DND-41 (cell line): ENCODE data around the gene WDR53.

Experiments
- ATAC-seq: fragments of 200-7000 bp; cut with Tn5 transposase; 3 replicates; pipeline ENCODE4 v1.9.1; 2021; ENCODE audit warnings: low read depth; ENCODE audit not compliant: insufficient read depth
- DNase-seq: peaks from one replicate; pipeline ENCODE4 v3.0.0-alpha.2; 2020
- H2AFZ ChIP-seq: 2 replicates; pipeline ENCODE4 v1.6.0; 2012; ENCODE audit warnings: low read depth, low read length
- H3K27ac ChIP-seq: 2 replicates; pipeline ENCODE4 v1.5.1; 2012; ENCODE audit warnings: low read length, inconsistent platforms
- H3K27me3 ChIP-seq: fragments of 200-600 bp; sonication (generic); 2 replicates; pipeline ENCODE4 v1.6.0; 2012; ENCODE audit warnings: low read length, mild to moderate bottlenecking, inconsistent platforms; ENCODE audit not compliant: insufficient read depth, poor library complexity
- H3K36me3 ChIP-seq: 2 replicates; pipeline ENCODE4 v1.5.1; 2012; ENCODE audit warnings: low read length, inconsistent platforms; ENCODE audit not compliant: insufficient read depth
- H3K4me1 ChIP-seq: 2 replicates; pipeline ENCODE4 v1.5.1; 2012; ENCODE audit warnings: mild to moderate bottlenecking, low read length; ENCODE audit not compliant: insufficient read depth
- H3K4me2 ChIP-seq: 2 replicates; pipeline ENCODE4 v1.6.0; 2012; ENCODE audit warnings: mild to moderate bottlenecking, moderate library complexity, low read length, inconsistent platforms; ENCODE audit not compliant: insufficient read depth
- H3K4me3 ChIP-seq, 2 experiments: fragments of 200-600 bp in 1 of 2; shearing (Covaris generic) in 1 of 2; 2 replicates each; pipeline ENCODE4 v1.5.1; 2012 to 2016; ENCODE audit warnings: inconsistent platforms in 2 of 2, low read length in 2 of 2, mild to moderate bottlenecking in 2 of 2, low read depth in 1 of 2, moderate library complexity in 1 of 2
- H3K79me2 ChIP-seq: 2 replicates; pipeline ENCODE4 v1.6.0; 2012; ENCODE audit warnings: low read length, inconsistent platforms; ENCODE audit not compliant: insufficient read depth
- H3K9ac ChIP-seq: 2 replicates; pipeline ENCODE4 v1.6.0; 2012; ENCODE audit warnings: low read depth, mild to moderate bottlenecking, inconsistent platforms, low read length, moderate library complexity
- H3K9me3 ChIP-seq: 2 replicates; pipeline ENCODE4 v1.5.1; 2012; ENCODE audit warnings: low read length, moderate library complexity, mild to moderate bottlenecking, inconsistent platforms; ENCODE audit not compliant: insufficient read depth, severe bottlenecking
- H4K20me1 ChIP-seq: 2 replicates; pipeline ENCODE4 v1.6.0; 2012; ENCODE audit warnings: low read length; ENCODE audit not compliant: insufficient read depth
- EZH2 ChIP-seq: IDR thresholded peaks from 3 replicates; pipeline ENCODE4 v1.6.1; 2012; ENCODE audit warnings: borderline replicate concordance, low read depth, mild to moderate bottlenecking, moderate library complexity, low read length, inconsistent platforms; ENCODE audit not compliant: severe bottlenecking
- TF ChIP-seq, protein P1 (sequence below): IDR thresholded peaks from 2 replicates; pipeline ENCODE4 v1.5.1; 2012; ENCODE audit warnings: borderline replicate concordance, low read length, moderate library complexity, mild to moderate bottlenecking; ENCODE audit not compliant: poor library complexity, severe bottlenecking; ENCODE audit errors: extremely low read depth

The WDR53 gene

DNA sequence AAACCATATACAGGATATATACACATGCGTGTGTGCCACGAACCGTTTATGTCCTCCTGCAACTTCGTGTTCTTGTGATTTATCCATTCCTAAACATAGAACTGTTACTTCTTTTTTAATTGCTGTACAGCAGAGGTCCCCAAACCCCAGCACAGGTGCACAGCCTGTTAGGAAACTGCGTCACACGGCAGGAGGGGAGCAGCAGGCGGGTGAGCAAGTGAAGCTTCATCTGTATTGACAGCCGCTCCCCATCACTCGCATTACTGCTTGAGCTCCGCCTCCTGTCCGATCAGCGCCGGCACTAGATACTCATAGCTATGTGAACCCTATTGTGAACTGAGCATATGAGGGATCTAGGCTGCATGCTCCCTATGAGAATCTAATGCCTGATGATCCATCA, 36.2 kb upstream of the WDR53 start:
- H3K9ac ChIP-seq: no peak overlapping the region
- H3K4me3 ChIP-seq: no peak overlapping the region
- no peaks in the 10 kb centered on the region for H3K9me3 ChIP-seq
- no peaks in the 10 kb centered on the region for H3K27me3 ChIP-seq
- H4K20me1 ChIP-seq: no peaks in the 10 kb centered on the region
- no peak for TF ChIP-seq EZH2
- TF ChIP-seq, protein P1, sequence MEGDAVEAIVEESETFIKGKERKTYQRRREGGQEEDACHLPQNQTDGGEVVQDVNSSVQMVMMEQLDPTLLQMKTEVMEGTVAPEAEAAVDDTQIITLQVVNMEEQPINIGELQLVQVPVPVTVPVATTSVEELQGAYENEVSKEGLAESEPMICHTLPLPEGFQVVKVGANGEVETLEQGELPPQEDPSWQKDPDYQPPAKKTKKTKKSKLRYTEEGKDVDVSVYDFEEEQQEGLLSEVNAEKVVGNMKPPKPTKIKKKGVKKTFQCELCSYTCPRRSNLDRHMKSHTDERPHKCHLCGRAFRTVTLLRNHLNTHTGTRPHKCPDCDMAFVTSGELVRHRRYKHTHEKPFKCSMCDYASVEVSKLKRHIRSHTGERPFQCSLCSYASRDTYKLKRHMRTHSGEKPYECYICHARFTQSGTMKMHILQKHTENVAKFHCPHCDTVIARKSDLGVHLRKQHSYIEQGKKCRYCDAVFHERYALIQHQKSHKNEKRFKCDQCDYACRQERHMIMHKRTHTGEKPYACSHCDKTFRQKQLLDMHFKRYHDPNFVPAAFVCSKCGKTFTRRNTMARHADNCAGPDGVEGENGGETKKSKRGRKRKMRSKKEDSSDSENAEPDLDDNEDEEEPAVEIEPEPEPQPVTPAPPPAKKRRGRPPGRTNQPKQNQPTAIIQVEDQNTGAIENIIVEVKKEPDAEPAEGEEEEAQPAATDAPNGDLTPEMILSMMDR: no peak
- no peak overlapping the region for H2AFZ ChIP-seq
- ATAC-seq (no peak), DNase-seq (no peak)
- no peaks in the 10 kb centered on the region for H3K79me2 ChIP-seq
- H3K4me2 ChIP-seq: no peak overlapping the region
- H3K27ac ChIP-seq: no peak overlapping the region
- peaks cover 9% of the 10 kb centered on the region for H3K4me1 ChIP-seq
- no peaks in the 10 kb centered on the region for H3K36me3 ChIP-seq

DNA sequence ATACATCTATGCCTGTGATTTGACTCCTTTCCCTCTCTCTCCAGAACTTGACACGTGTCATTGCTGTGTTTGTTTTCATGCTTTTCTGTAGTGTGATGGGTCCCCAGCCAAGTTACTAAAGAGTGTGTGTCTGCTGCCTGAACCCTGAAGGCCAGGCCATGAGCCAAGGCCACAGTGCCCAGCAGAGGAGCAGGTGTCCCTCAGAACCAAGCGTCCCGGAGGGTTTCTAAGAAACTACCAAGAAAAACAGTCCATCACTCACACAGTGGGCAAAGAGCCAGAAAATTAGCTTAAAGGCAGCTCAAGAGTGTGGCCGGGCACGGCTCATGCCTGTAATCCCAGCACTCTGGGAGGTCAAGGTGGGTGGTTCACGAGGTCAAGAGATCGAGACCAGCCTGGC, 35.3 kb upstream of the WDR53 start:
- no peak overlapping the region for H3K9ac ChIP-seq
- H3K27ac ChIP-seq: no peak overlapping the region
- TF ChIP-seq, protein P1: no peak
- TF ChIP-seq EZH2: no peak
- H2AFZ ChIP-seq: no peak overlapping the region
- DNase-seq (no peak), ATAC-seq (no peak)
- no peaks in the 10 kb centered on the region for H3K36me3 ChIP-seq
- no peaks in the 10 kb centered on the region for H3K9me3 ChIP-seq
- H3K4me3 ChIP-seq: no peak overlapping the region
- H3K4me2 ChIP-seq: no peak overlapping the region
- no peaks in the 10 kb centered on the region for H4K20me1 ChIP-seq
- H3K27me3 ChIP-seq: no peaks in the 10 kb centered on the region
- H3K4me1 ChIP-seq: peaks cover under 1% of the 10 kb centered on the region; the same call in 1 of the 2 replicates
- H3K79me2 ChIP-seq: no peaks in the 10 kb centered on the region

DNA sequence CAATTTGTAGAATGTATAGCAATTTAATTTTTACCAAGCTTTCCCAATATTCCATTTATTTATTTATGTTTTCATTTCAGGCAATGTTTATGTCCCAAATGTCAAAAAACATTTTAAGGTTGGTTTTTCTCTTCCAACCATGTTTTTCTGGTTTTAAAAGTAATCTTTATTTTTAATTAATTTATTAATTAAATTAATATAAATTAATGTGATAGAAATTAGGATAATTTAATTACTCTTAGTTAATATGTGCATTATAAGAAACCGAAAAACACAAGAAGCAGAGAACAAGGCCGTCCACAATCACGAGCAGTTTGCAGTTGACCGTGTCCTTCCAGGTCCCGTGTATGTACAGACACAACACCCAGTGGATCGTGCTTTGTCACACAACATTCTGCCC, 34.3 kb upstream of the WDR53 start:
- H3K4me2 ChIP-seq: no peak overlapping the region
- no peak overlapping the region for H3K4me3 ChIP-seq
- DNase-seq (no peak), ATAC-seq (no peak)
- no peaks in the 10 kb centered on the region for H3K9me3 ChIP-seq
- no peaks in the 10 kb centered on the region for H3K36me3 ChIP-seq
- H4K20me1 ChIP-seq: no peaks in the 10 kb centered on the region
- peaks cover 5% of the 10 kb centered on the region for H3K4me1 ChIP-seq
- H2AFZ ChIP-seq: no peak overlapping the region
- H3K9ac ChIP-seq: no peak overlapping the region
- no peak overlapping the region for H3K27ac ChIP-seq
- H3K79me2 ChIP-seq: no peaks in the 10 kb centered on the region
- H3K27me3 ChIP-seq: no peaks in the 10 kb centered on the region
- TF ChIP-seq EZH2: no peak
- TF ChIP-seq, protein P1: no peak

DNA sequence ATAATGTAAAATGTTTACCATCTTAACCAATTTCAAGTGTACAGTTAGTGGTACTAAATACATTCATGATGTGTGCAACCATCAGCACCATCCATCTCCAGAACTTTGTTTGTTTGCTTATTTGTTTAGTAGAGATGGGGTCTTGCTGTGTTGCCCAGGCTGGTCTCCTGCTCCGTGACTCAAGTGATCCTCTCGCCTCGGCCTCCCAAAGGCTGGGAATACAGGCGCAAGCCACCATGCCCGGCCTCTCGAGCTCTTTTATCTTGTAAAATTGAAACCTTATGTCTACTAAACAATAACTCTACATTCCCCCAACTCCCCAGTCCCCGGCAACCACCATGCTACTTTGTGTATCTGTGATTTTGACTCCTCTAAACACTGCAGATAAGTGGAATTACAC, 32.0 kb upstream of the WDR53 start:
- H3K36me3 ChIP-seq: no peaks in the 10 kb centered on the region
- no peaks in the 10 kb centered on the region for H3K9me3 ChIP-seq
- peaks cover 6% of the 10 kb centered on the region for H3K4me1 ChIP-seq
- ATAC-seq (no peak), DNase-seq (no peak)
- no peak overlapping the region for H3K9ac ChIP-seq
- H4K20me1 ChIP-seq: no peaks in the 10 kb centered on the region
- TF ChIP-seq, protein P1: no peak
- TF ChIP-seq EZH2: no peak
- H3K27ac ChIP-seq: no peak overlapping the region
- H3K27me3 ChIP-seq: no peaks in the 10 kb centered on the region
- H3K4me2 ChIP-seq: no peak overlapping the region
- H3K4me3 ChIP-seq: no peak overlapping the region
- H3K79me2 ChIP-seq: no peaks in the 10 kb centered on the region
- no peak overlapping the region for H2AFZ ChIP-seq
